ENCODE results near the gene RNF220. TPM values are rescaled to one million over a fixed set of nuclear protein-coding genes. Genes with fewer than 3 reads are reported as not detected.

The RNF220 gene
- total RNA-seq, 1 donor, result 158 TPM

DNA sequence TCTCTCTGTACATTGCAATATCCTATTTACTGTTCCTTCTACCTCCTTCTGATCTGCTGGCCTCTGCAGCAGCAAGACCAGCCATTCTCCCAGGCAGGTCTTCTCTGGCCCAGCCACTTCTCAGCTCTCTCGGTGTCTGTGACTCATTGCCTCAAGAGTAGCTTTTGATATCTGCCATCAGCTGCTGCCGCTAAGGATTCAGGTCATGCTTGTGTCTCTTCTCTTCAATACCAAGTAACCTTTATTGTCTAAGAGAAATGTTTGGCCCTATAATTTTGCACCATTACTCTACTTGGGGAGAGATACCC is 167.5 kb downstream of the RNF220 start:
- DNase-seq (ENCODE audit: low read depth in 2 of 3, low spot score in 2 of 3), result no peak

DNA sequence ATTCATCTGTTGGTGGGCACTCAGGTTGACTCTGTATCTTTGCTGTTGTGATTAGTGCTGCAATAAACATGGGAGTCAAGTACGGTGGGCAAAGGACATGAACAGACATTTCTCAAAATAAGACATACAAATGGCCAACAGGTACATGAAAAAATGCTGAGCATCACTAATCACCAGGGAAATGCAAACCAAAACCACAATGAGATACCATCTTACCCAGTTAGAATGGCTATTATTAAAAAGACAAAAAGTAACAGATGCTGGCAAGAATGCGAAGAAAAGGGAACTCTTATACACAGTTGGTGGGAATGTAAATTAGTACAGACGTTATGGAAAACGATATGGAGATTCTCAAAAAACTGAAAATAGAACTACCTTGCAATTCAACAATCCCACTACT is 170.3 kb downstream of the RNF220 start:
- DNase-seq (ENCODE audit: low read depth in 2 of 3, low spot score in 2 of 3), result peak in 2 of 3 donors; percentile 14 to 60

DNA sequence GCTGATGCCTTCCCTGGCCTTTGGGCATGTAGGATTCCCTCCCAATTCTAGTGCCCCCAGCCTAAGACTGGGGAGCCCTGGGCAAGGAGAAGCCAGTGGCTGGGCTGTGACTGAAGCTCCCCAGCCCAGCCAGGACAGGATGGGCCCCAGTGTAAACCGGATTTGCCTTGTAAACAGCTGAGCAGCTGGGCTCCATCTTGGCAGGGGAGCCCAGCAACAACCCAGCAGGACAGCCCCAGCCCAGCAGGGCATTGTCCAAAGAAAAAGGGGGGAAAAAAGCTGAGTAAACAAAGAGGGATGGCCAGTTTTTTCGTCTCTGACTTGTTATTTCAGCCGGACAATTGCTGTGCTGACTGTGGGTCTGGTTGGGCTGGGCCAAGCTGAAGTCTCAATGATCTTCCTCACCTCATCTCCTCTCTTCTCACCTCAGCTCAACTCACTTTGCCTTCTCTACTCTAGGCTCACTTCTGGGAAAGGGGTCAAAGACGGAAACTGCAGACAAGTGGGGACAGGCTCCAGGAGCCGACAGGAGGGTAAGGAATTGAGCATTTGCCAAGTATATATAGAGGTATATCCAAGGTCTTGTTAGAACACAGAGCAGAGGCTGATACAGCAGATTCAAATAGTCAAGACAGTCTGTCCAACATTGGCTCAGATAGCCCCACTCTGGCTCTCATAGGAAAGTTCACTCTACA is 171.5 kb downstream of the RNF220 start:
- no peak for DNase-seq (ENCODE audit: low read depth in 2 of 3, low spot score in 2 of 3)

DNA sequence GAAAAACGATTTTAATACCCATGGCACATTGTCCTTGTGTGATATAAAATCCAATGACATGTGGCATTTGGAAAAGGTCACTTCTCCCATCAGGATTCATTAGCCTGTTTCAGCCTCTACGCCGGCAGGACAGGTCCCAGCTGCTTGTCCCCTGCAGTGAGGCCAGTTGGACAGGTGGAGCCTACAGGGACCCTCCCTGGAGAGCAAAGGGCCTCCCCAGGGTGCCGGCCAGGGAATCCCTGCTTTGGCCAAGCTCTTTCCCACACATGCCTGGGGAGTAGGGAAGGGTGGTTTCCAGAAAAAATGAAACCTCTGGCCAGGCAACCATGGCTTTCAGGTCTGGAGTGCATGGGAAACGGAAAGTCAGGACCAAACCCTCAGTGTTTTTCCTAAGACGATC is 176.2 kb downstream of the RNF220 start:
- no peak for DNase-seq (ENCODE audit: low read depth in 2 of 3, low spot score in 2 of 3)

DNA sequence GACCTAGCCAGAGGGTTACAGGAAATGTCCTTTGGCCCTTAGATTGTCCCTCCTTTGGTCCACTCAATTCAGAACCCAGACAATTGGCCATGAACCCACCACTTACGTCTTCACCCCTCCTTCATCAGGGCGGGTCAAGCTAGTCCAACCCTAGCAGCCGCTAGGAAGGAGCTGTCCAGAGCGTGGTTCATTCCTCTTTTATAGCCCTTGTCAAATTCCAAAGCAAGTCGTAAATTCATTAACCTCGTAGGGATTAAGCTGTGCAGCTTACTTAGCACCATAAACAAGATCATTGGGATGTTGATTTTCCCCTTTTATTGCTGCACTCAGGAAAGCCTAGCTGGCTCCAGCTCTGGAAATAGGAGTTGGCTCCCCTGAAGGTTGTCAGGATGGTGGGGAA is 179.1 kb downstream of the RNF220 start:
- no peak for DNase-seq (ENCODE audit: low read depth in 2 of 3, low spot score in 2 of 3)

DNA sequence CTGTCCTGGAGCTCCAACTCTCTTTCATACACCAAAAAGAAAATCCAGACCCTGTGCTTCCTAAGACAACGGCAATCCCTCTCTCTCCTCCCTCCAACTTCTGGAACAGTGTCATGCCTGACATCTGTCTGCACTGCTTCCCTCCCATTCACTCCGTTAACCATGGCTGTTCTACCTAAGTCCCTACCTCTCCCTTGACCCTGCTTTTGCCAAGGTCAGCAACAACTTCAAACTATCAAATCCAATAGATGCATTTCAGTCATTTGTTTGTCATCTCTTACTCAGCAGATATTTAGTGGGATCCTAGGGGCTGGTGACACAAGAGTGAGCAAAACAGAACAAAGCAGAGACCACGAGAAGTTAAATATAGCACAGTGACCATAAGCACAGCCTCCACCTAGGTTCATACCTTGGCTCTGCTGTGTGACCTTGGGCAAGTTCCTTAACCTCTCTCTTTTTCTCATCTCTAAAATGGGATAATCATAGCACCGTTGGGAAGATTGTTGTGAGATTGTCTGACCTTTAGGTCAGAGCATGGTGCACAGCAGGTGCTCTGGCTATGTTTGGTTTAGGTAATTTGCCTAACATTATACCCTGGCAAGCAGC is 180.4 kb downstream of the RNF220 start:
- DNase-seq (ENCODE audit: low read depth in 2 of 3, low spot score in 2 of 3), result peak in 1 of 3 donors; percentile 18

DNA sequence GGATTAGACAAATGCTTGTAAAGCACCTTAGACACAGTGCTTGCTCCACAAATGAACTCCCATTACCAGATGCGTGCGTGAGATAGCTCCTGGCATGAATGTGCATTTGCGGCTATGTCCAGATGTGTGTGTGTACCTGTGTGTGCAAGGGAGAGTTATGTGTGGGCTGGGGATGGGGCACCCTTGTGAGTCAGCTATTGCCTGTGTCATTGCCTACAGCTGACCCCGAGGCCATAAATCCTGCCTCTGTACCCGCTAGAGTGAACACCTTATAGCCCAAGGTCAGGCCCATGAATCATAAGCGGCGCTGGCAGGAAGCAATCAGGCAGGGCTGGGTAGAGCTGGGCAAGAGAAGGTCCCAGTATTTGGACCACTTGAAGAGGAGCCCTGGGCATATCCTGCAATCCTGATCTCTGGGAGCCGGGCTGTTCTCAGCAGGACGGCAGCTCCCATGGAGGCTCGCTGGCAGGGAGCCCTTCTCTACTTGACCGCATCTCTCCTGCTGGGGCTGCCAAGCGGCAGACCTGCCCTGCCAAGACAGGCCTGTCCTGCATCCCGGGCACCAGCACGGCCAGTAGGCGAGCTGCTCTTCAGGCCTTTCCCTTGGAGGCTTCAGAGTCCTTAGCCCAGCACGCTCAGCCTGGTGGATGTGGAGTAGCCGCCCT is 182.9 kb downstream of the RNF220 start:
- peak in 1 of 3 donors; percentile 25 for DNase-seq (ENCODE audit: low read depth in 2 of 3, low spot score in 2 of 3)

DNA sequence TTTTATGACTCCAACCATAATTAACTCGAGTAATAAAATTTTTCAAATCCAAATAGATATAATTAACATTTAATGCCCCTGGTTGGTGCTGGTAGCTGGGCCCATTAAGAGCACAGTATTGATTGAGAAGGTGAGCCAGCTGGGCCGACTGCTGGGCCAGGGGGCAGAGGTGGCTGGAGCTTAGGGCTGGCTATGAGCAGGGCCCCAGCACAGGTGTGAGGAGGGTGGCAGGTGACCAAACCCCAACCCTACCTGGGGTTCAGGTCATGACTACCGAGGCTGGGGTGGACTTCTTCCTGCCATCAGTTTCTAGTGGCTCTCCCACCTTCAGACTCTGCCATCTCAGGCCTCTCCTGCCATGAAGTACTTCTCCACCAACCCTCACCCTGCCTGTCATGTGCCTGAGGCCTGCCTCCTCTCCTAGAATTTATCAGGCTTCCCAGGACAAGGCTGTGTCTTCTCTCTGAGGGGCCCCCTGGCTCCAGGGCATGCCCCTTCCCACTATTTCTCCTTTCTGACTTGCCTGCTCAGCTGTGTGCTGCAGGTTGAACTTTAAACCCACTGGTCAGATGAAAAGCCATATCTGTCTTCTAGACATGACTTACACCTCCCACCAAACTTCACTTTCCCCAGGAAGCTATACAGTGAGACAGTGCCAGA is 183.6 kb downstream of the RNF220 start:
- DNase-seq (ENCODE audit: low read depth in 2 of 3, low spot score in 2 of 3), result no peak

DNA sequence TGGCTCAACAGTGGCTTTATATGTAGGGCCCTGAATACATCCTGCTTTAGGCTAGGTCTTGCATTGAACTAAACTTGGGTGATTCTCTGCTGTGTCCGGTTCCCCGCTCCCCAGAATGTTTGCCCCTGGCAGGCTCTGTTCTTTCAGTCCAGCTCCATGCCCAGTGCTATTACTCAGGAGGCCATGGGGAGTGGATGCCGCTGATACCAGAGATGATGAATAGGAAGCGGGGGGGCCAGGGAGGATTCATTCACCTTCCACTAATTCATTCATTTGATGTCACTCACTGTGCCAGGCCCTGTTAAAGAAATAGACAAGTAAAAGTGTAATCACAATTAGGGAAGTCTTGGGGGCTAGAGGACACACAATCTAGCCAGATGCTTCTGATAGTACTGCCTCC is 185.4 kb downstream of the RNF220 start:
- DNase-seq (ENCODE audit: low read depth in 2 of 3, low spot score in 2 of 3), result no peak

DNA sequence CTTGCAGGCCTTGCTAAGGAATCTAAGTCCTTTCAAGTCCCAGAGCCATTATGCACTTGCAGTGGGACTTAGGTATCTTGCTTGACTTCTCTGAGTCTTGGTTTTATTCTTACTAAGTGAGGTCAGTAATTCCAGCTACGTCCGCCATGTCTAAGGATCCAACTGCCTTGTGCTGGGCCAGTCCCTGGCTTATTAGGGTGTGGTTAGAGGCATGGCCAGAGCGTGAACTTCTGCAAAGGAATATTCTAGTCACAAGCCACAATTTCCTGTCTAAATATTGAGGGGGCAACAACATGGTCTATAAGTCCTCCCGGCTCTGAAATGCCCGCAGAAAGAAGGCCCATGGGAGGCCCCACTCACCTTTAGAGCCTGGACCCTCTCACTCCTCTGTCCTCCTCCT is 186.3 kb downstream of the RNF220 start:
- DNase-seq (ENCODE audit: low read depth in 2 of 3, low spot score in 2 of 3), result peak in 1 of 3 donors; percentile 21

DNA sequence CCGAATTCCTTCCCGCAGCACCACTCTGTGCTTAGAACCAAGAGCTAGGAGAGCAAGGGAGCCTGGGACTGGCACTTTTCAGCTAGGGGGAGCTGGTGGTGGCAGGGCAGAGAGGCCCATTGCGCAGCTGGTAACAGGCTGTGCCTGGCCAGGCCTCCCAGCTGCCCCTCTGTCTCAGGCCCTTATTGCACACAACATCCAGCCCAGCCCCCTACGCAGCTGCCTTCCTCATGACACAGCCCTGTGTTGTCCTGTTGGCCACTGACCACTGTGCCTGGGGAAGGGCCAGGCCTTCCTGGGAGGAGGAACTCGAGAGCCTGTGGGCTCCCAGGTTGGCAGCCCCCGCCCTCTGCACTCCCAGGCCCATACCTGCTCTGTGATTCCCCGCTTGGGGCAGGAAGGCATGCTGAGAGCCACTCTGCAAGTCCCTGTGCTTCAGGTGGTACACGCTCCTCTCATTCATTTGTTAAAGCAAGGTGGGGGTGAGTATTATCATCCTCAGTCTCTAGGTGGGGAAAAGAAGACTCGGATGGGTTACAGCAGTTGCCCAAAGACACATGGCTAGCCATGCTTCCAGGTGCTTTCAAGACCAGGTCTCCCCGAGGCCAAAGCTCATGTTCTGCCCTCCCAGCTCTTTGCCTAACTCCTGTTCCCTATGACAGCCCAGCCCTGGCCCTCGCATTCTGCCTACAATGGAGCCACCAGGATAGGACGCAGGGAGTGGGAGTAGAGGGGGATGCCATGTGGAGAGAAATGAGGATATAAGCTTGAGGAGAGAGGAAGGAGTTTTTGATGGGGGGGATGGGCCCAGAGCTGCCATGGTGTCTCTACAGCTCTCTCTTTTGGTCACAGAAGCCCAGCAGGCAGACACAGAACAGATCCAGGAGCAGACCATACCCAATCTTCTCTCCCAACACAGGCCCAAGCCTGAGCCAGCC is 187.4 kb downstream of the RNF220 start:
- DNase-seq (ENCODE audit: low read depth in 2 of 3, low spot score in 2 of 3), result no peak

DNA sequence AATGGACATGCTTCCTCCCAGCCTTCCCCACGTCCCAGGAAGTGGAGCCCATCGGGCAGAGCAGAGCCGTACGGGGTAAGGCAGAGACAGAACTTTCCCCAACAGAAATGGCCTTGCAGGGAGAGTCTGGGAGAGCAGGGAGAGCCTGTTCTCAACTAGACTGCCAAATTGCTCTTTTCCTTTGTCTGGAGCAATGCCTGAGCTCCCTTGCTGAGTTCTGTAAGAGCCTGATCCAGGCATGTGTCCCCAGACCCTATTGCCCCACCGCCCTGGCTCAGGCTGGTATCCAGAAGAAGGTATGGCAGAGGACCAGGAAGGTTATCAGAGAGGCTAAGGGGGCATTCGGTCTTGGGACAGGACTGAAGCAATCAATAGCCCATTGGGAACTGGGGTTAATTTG is 189.3 kb downstream of the RNF220 start:
- DNase-seq (ENCODE audit: low read depth in 2 of 3, low spot score in 2 of 3), result no peak

DNA sequence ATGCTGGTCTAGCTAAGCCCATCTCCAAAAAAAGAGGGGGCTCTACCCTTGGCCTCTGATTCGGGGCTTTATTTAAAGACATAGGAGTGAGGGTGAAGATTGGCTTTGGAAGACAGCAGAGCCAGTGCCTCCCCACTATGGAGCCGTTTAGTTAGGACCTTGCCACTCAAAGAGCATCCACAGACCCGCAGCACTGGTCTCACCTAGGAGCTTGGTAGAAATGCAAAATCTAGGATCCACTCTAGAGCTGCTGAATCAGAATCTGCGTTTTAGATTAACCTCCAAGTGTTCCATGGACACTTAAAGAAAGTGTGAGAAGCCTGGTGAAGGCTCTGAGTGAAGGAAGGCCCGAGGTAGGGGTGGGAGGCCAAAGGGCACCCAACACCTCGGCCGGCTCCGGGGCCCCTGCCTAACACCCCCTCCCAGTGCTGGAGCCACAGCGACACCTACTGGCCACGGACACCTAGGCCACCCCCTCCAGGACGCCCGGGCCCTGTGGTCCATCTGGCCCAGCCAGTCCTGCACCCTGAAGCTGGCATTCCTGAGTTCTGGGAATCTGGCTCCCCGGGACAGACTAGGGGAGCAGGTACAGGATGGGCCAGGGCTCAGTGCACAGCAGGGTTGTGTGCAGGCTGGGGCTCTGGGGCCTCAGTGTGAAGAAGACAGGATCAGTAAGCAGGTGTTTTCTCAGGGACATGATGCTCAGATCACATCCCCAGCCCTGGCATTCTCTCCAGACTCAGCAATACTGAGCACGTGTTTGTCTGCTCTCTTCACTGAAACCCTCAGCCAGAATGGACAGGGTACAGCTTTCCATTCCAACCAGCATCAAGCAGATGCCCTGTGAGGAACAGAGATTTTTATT is 190.0 kb downstream of the RNF220 start:
- peak; percentile 47 to 78 (median 67) for DNase-seq (ENCODE audit: low read depth in 2 of 3, low spot score in 2 of 3)

DNA sequence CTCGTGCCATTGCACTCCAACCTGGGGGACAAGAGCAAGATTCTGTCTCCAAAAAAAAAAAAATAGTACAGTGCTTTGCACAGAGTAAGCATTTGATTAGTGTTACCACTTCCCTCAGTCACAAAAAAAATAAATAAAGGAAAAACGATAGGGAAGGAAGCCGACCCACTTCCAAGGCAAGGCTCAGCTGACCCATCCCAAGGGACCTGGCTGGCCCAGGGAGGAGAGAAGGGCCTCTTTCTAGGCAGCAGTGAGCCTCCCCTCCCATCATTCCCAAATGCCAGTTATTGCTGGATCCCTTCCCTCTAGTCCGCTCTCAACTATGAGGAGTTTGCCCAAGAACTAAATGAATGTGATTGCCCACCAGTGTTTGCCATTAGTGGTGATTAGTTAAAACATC is 191.5 kb downstream of the RNF220 start:
- DNase-seq (ENCODE audit: low read depth in 2 of 3, low spot score in 2 of 3), result no peak

DNA sequence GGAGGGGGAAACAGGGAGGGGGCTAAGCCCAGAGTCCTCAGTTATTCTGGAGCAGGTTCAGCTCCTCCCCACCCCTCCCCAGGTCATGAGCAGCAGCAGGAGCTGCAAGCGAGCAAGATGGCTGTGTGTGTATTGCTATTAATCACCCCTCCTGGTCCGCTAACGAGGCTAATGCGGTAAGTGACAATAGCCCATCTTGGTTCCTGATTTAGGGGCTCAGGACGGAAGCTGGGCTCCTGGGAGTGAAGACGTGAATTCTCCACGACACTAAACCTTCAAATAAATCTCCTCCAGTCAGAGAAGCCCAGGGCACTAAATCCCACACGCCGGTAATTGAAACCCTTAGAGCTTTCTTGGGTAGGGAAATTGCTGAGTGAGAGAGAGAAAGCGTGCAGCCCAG is 193.1 kb downstream of the RNF220 start:
- DNase-seq (ENCODE audit: low read depth in 2 of 3, low spot score in 2 of 3), result no peak

DNA sequence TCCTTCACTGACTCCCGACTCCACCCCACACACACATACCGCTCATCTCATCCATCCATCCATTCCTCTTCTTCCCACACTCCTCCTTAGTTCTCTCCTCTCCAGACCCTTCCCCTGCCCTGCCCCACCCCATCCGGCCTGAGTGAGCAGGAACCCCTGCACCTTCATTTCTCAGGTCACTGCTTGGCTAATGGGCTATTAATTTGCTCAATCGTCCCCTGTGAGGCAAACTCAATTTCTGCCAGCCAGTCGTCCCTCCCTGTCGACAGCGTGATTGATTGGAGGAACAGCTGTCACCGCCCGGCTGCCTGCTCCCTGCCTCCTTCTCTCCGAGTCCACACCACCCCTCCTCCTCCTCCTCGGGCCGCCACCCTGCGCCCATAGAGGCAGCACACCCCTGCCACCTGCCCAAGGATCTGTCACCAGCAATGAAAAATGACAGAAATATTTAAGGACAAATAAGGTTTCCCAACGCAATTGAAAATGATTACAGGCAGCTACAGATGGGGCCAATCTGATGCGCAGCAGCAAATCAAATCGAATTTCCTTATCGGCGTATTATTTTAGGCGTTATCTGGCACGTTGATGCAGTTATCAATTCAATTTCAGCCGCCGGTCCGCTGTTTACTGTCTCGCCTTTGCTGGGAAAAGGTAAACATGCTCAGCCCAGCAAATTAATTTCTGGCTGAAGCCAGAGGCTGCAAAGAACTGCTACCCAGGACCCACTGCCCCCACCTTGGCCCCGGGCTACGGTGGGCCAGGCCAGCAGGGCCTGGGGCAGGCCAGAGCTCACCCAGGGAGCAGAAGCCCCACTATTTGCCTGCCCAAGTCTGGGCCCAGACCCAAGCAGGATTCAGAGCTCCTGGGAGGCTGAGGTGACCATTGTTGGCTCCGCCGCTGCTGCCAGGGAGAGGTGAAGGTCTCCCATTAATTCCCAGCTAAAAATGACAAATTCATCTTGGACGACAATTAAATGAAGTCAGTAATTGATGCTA is 197.9 kb downstream of the RNF220 start:
- no peak for DNase-seq (ENCODE audit: low read depth in 2 of 3, low spot score in 2 of 3)

DNA sequence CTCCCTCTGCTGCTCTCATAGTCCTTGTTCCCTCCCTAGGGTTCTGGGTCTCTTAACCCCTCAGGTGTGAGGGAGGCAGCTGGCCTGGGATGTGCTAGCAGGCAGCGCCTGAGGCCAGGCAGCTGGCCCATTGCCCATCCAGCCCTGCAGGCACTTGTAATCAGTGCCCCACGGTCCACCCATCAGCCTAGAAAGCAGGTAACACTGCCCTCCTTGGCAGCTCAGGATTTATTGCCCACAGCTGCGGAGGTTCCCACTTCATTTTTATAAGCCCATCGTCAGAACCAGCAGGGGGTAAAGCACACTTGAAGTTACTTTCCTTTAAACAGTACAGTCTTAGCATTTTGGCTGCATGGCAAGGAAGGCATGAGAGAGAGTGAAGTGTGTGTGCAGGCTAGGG is 198.7 kb downstream of the RNF220 start:
- DNase-seq (ENCODE audit: low read depth in 2 of 3, low spot score in 2 of 3), result peak in 1 of 3 donors; percentile 33

DNA sequence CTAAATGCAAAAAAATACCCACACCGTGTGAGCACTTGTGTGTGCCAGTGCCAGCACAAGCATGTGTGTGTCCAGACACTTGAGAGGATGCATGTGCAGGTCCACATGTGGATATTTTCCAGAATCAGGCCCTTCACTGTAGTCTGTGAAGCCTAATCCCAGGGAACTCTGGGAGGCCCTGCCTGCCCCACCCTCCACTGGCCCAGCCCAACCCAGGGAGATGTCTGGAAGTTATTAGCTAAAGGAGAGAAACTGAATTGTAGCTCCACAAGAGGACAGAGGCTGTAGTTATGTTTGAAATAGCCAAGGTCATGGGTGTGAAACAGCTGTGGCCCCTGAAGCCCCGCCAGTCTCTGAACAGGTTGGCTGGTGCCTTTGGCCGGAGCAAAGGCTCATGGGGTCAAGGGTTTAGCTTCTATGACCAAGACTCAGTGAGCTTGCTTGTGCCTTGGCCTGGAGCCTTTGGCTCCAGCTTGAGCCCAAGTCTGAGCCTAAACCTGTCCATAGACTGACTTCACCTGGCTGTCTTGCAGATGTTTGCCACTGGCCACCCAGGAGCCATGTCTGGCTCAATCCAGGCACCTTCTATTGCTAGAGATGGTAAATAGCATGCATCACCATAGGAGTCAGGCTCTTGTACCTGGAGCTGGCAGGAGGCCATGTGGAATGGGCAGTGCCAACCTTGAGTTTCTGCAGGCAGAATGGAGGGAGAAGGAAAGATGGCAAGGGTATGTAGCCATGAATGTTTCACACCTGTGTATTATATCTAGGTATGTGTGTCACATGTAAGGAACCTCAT is 199.3 kb downstream of the RNF220 start:
- no peak for DNase-seq (ENCODE audit: low read depth in 2 of 3, low spot score in 2 of 3)

Measured in hematopoietic multipotent progenitor cell (in vitro differentiated cells).